GM12878 (cell line): Measurements from ENCODE around the gene PREX1. TPM values are rescaled to one million over a fixed set of nuclear protein-coding genes. Genes with fewer than 3 reads are reported as not detected.

Experiments used
- BHLHE40 ChIP-seq, 2 experiments: fragments of 450-650 bp in 1 of 2; IDR thresholded peaks; 2 replicates each; pipeline ENCODE4 v1.6.1; 2011 to 2017; ENCODE audit warnings: low read depth in 2 of 2, borderline replicate concordance in 1 of 2, improper control_type of control experiment in 1 of 2, low read length in 1 of 2, mild to moderate bottlenecking in 1 of 2
- CBX5 ChIP-seq: sonication (generic); IDR thresholded peaks from 2 replicates; pipeline ENCODE4 v1.6.1; 2016; ENCODE audit warnings: low read depth, moderate library complexity, mild to moderate bottlenecking, inconsistent platforms
- FOS ChIP-seq: IDR thresholded peaks from 3 replicates; pipeline ENCODE4 v1.6.1; 2011; ENCODE audit warnings: borderline replicate concordance; ENCODE audit not compliant: insufficient read length; ENCODE audit errors: extremely low read depth
- GABPA ChIP-seq: IDR thresholded peaks from 2 replicates; pipeline ENCODE4 v1.6.1; 2014; ENCODE audit warnings: antibody characterized with exemption, low read depth, mild to moderate bottlenecking, inconsistent platforms
- NFIC ChIP-seq: IDR thresholded peaks from 2 replicates; pipeline ENCODE4 v1.6.1; 2012; ENCODE audit warnings: low read depth, mild to moderate bottlenecking, inconsistent platforms, low read length, moderate library complexity
- NFYA ChIP-seq: IDR thresholded peaks from 2 replicates; pipeline ENCODE4 v1.6.1; 2011; ENCODE audit warnings: low read depth, mild to moderate bottlenecking, low read length, improper control_type of control experiment, borderline replicate concordance
- RCOR1 ChIP-seq: conservative IDR thresholded peaks from 2 replicates; pipeline ENCODE4 v1.6.1; 2012; ENCODE audit warnings: low read depth, low read length, improper control_type of control experiment
- polyA plus RNA-seq, 11 experiments: library from polyadenylated mRNA; depleted of rRNA in 4 of 11; unstranded in 6 of 11; stranded (reverse) in 5 of 11; fragments of >200 nt; fragmentation: Nextera tagmentation in 4 of 11; fragmentation: Illumina TruSeq in 1 of 11; extraction: Ambion mirVana in 4 of 11; extraction: Trizol in 1 of 11; gene quantifications; 1 replicate in 1 of 11; 2 replicates in 10 of 11; pipeline versions ENCODE4 v1.2.1 to v1.2.3, GENCODE V29; 2011 to 2016; ENCODE audit warnings: inconsistent platforms in 2 of 11, missing spikeins in 2 of 11, low read depth in 1 of 11
- total RNA-seq, 4 experiments: library from RNA; depleted of rRNA in 3 of 4; stranded (reverse); fragments of >200 nt in 3 of 4; fragmentation: Illumina TruSeq in 1 of 4; extraction: Trizol in 1 of 4; gene quantifications; 2 replicates each; pipeline versions ENCODE4 v1.2.1 to v1.2.3, GENCODE V29; 2013 to 2021
- TF ChIP-seq, protein P1 (sequence below): fragments of 450-650 bp; IDR thresholded peaks from 2 replicates; pipeline ENCODE4 v1.6.1; 2017; ENCODE audit warnings: mild to moderate bottlenecking, moderate library complexity
- TF ChIP-seq, protein P2 (sequence below): fragments of 450-650 bp; IDR thresholded peaks from 2 replicates; pipeline ENCODE4 v1.6.1; 2017; ENCODE audit warnings: mild to moderate bottlenecking

The PREX1 gene
- total and polyA plus RNA-seq, 10 of the 15 experiments (the other 5 are each of a cell fraction or from before 2014, with no cell fraction given) = 2.6 to 114 (median 38.9) TPM

DNA sequence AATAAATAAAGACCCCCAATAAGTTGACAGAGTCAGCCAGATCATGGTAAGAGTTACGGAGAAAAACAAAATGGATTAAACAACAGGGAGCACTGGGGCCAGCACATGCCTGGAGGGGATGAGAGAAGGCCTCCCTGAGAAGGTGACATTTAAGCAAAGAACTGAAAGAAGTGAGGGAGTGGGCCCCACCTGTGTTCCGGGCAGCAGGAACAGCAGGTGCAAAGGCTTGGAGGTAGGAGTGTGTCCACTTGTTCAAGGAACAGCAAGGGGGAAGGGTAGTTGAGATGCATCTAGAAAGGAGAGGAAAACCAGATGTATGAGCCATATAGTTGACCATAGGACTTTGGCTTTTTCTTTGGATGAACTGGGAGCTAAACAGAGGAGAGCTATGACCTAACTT, 7.6 kb upstream of the PREX1 start (continued):
- TF ChIP-seq, protein P1, sequence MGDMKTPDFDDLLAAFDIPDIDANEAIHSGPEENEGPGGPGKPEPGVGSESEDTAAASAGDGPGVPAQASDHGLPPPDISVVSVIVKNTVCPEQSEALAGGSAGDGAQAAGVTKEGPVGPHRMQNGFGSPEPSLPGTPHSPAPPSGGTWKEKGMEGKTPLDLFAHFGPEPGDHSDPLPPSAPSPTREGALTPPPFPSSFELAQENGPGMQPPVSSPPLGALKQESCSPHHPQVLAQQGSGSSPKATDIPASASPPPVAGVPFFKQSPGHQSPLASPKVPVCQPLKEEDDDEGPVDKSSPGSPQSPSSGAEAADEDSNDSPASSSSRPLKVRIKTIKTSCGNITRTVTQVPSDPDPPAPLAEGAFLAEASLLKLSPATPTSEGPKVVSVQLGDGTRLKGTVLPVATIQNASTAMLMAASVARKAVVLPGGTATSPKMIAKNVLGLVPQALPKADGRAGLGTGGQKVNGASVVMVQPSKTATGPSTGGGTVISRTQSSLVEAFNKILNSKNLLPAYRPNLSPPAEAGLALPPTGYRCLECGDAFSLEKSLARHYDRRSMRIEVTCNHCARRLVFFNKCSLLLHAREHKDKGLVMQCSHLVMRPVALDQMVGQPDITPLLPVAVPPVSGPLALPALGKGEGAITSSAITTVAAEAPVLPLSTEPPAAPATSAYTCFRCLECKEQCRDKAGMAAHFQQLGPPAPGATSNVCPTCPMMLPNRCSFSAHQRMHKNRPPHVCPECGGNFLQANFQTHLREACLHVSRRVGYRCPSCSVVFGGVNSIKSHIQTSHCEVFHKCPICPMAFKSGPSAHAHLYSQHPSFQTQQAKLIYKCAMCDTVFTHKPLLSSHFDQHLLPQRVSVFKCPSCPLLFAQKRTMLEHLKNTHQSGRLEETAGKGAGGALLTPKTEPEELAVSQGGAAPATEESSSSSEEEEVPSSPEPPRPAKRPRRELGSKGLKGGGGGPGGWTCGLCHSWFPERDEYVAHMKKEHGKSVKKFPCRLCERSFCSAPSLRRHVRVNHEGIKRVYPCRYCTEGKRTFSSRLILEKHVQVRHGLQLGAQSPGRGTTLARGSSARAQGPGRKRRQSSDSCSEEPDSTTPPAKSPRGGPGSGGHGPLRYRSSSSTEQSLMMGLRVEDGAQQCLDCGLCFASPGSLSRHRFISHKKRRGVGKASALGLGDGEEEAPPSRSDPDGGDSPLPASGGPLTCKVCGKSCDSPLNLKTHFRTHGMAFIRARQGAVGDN = no peak
- TF ChIP-seq BHLHE40 (IDR thresholded peaks at IDR 0.05; ENCODE audit: borderline replicate concordance in 1 of 2, low read depth in 2 of 2, low read length in 1 of 2) = no peak
- TF ChIP-seq NFIC = no peak
- TF ChIP-seq NFYA = no peak
- TF ChIP-seq RCOR1 = no peak
- no peak for TF ChIP-seq GABPA
- no peak for TF ChIP-seq FOS
- no peak for TF ChIP-seq CBX5
- TF ChIP-seq, protein P2, sequence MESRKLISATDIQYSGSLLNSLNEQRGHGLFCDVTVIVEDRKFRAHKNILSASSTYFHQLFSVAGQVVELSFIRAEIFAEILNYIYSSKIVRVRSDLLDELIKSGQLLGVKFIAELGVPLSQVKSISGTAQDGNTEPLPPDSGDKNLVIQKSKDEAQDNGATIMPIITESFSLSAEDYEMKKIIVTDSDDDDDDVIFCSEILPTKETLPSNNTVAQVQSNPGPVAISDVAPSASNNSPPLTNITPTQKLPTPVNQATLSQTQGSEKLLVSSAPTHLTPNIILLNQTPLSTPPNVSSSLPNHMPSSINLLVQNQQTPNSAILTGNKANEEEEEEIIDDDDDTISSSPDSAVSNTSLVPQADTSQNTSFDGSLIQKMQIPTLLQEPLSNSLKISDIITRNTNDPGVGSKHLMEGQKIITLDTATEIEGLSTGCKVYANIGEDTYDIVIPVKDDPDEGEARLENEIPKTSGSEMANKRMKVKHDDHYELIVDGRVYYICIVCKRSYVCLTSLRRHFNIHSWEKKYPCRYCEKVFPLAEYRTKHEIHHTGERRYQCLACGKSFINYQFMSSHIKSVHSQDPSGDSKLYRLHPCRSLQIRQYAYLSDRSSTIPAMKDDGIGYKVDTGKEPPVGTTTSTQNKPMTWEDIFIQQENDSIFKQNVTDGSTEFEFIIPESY = no peak
